Measurements from ENCODE around the gene SCN11A. TPM values are rescaled to one million over a fixed set of nuclear protein-coding genes. Genes with fewer than 3 reads are reported as not detected.

The SCN11A gene
- total RNA-seq (2016; rRNA removed; fragmentation: Illumina TruSeq; extraction: Trizol) (0.02 TPM in 1 of 2 replicates, not detected in the other), polyA plus RNA-seq (2011; rRNA removed) (0.11 and 0.13 TPM in 2 replicates), polyA minus RNA-seq (2011; rRNA and poly(A)+ RNA removed; ENCODE audit: low replicate concordance) (0.02 and 0.08 TPM in 2 replicates), Bru-seq, nascent RNA (percentile 27 among the genes with signal in this experiment), BruChase-seq, experiment 1, labeled RNA remaining after a 6-hour chase (percentile 35 among the genes with signal in this experiment), BruChase-seq, experiment 2, labeled RNA remaining after a 2-hour chase (percentile 35 among the genes with signal in this experiment)
- total RNA-seq (2016; cell fraction: cytosol; rRNA removed; fragmentation: Illumina TruSeq; extraction: Trizol; ENCODE audit: low read depth): under 0.01 and 0.10 TPM in 2 replicates
- total RNA-seq (2016; cell fraction: insoluble cytoplasmic fraction; rRNA removed; fragmentation: Illumina TruSeq; extraction: Trizol): 0.02 TPM in 1 of 2 replicates, not detected in the other
- 0.03 and 0.07 TPM in 2 replicates for total RNA-seq (2016; cell fraction: membrane; rRNA removed; fragmentation: Illumina TruSeq; extraction: Trizol)
- total RNA-seq (2016; cell fraction: nucleus; rRNA removed; fragmentation: Illumina TruSeq; extraction: Trizol): 0.06 TPM in 2 replicates
- polyA plus RNA-seq (2011; cell fraction: cytosol; rRNA removed): 0.01 and 0.04 TPM in 2 replicates
- 0.39 and 0.42 TPM in 2 replicates for polyA plus RNA-seq (2011; cell fraction: nucleus; rRNA removed)
- polyA plus RNA-seq (2012): 0.13 and 0.23 TPM in 2 replicates
- not detected in 2 replicates for polyA plus RNA-seq (2016; cell fraction: cytosol; fragmentation: Illumina TruSeq; extraction: Trizol; ENCODE audit: low read depth)
- polyA plus RNA-seq (2016; cell fraction: insoluble cytoplasmic fraction; fragmentation: Illumina TruSeq; extraction: Trizol; ENCODE audit: low read depth): not detected in 2 replicates
- not detected in 2 replicates for polyA plus RNA-seq (2016; cell fraction: membrane; fragmentation: Illumina TruSeq; extraction: Trizol; ENCODE audit: low read depth)
- polyA plus RNA-seq (2016; cell fraction: nucleus; fragmentation: Illumina TruSeq; extraction: Trizol; ENCODE audit: insufficient read depth, low read depth): 0.09 TPM in 1 of 2 replicates, not detected in the other
- not detected in 2 replicates for polyA minus RNA-seq (2011; cell fraction: cytosol; rRNA and poly(A)+ RNA removed)
- polyA minus RNA-seq (2011; cell fraction: nucleus; rRNA and poly(A)+ RNA removed): 0.39 and 0.87 TPM in 2 replicates
- long read RNA-seq, experiment 1: 0 reads
- long read RNA-seq, experiment 2: 0 reads

DNA sequence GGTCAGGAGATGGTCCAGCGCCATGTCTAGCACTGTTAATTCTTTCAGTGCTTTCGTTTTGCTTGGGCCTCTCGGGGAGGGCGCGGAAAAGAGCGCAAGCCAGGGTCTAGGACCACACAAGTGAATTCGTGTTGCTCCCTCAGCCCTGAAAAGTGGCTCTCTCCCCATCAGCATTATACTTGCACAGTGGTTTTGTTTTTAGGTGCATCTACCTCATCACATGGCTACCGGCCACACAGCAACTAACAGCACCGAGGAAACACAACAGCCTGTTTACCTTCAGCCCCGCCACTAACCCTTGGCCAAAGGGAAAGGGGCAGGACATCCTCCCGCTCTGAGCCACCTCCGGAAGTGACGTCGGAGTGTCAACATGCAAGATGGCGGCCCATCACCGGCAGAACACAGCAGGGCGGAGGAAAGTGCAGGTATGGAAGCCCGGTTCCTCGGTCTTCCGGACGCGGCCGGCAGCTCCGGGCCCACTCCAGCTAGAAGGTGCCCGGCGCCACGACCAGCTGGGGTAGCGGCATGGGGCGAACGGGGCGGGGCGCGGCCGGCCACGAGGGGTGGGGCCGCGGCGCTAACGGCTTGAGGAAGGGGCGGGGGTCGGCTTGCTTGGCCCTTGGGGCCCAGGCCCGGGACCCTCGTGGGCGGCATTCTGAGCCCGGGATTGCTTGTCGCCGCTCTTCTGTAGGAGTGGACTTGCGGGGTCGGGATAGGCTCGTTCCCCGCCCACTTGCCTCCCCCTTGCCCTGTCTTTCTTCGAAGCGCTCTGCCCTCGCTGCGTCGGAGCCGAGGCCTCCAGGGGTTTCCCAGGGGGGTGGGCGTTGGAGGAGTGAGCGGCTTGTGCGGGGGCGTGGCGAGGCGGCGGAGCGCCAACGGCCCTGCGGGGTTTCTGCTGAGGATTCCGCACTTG is at the start of gene SCN11A, which contains the start of gene WDR48:
Gene SCN11A (minus strand): TSS at position 296 of the 913 bp plus-strand sequence. CDS start 101,582 bp downstream, outside the sequence.
Gene WDR48 (plus strand): TSS at position 368 of the 913 bp plus-strand sequence. CDS start 10 bp downstream, at position 378.
- Histone ChIP-seq H3K27me3 (ENCODE audit: control insufficient read depth in 1 of 2, insufficient read depth in 2 of 2, low read length in 2 of 2) (no peaks in the 10 kb centered on the region; a peak in 2 of 5 replicates), H3K27ac (ENCODE audit: extremely low read length, insufficient read depth, low read length) (peak within 1 kb of the TSS; percentile 84), H3K4me3 (replicated peaks in 1 of 3; ENCODE audit: insufficient read depth in 1 of 3, low read depth in 2 of 3, low read length in 3 of 3) (peak within 1 kb of the TSS; percentile 74 to 95 (median 86)), H3K9me3 (ENCODE audit: low read length) (no peaks in the 10 kb centered on the region), H4K20me1 (ENCODE audit: insufficient read depth, low read length) (no peaks in the 10 kb centered on the region), H3K9ac (ENCODE audit: insufficient read depth, low read depth, low read length) (peak within 1 kb of the TSS; percentile 86), H3K36me3 (replicated peaks in 1 of 2; ENCODE audit: control insufficient read depth in 1 of 2, insufficient read depth in 2 of 2, low read length in 2 of 2) (no peaks in the 10 kb centered on the region), H2AFZ (ENCODE audit: low read length) (peak within 1 kb of the TSS; percentile 78), H3K79me2 (ENCODE audit: insufficient read depth, low read length) (peaks cover 45% of the 10 kb centered on the region), H3K4me2 (ENCODE audit: low read depth, low read length) (peak within 1 kb of the TSS; percentile 82), H3K4me1 (ENCODE audit: insufficient read depth, low read length) (peaks cover 26% of the 10 kb centered on the region)
- intact Hi-C loops (cut with micrococcal nuclease; ENCODE audit: unreplicated experiment): no loop called here
- FAIRE-seq: peak; percentile 77
- WGBS (ENCODE audit: low lambda C conversion rate): 2% methylated on average over 16 of the region's 68 CpGs
- no TSS peak for BruUV-seq (replicated peaks)
- peak; percentile 98 for ATAC-seq
- ChIA-PET POLR2A (no interaction called here), CTCF (ENCODE audit: low intra/inter-chr PET ratio, low total read pairs) (no interaction called here)
- in situ Hi-C loops (cut with HindIII; ENCODE audit: extremely low pct_ligation_motif_present, low pct_unique_long_range_greater_than_20kb): no loop called here
- peak; percentile 92 for DNase-seq (ENCODE audit: low spot score)
- TF ChIP-seq MTA1 (CRISPR knock-in tag; IDR thresholded peaks at IDR 0.05; ENCODE audit: borderline replicate concordance) (peak; percentile 30; the same call in 1 of the 2 replicates), ZNF329 (CRISPR knock-in tag; IDR thresholded peaks at IDR 0.05; ENCODE audit: low read depth) (no peak), BORCS8-MEF2B (CRISPR knock-in tag; IDR thresholded peaks at IDR 0.05) (peak; percentile 75), ZNF431 (CRISPR knock-in tag; IDR thresholded peaks at IDR 0.05; ENCODE audit: borderline replicate concordance, low read depth) (no peak), ZFX (CRISPR knock-in tag; IDR thresholded peaks at IDR 0.05; ENCODE audit: low read depth) (peak; percentile 97), RFX1 (IDR thresholded peaks at IDR 0.05) (no peak), ZNF207 (IDR thresholded peaks at IDR 0.05; ENCODE audit: borderline replicate concordance) (no peak), MXI1 (IDR thresholded peaks at IDR 0.05; ENCODE audit: borderline replicate concordance, low read depth, low read length) (peak; percentile 77; the same call in 1 of the 3 replicates), SSRP1 (CRISPR knock-in tag; IDR thresholded peaks at IDR 0.05) (0 out of 2 replicates have a peak, but pooled peaks have one; percentile 54), U2AF2 (IDR thresholded peaks at IDR 0.05; ENCODE audit: low read depth, low read length) (no peak), ATAD3A (CRISPR knock-in tag; IDR thresholded peaks at IDR 0.05) (0 out of 2 replicates have a peak, but pooled peaks have one; percentile 35), NCOR1 (IDR thresholded peaks at IDR 0.05; ENCODE audit: borderline replicate concordance, low read length) (no peak), ZNF260 (CRISPR knock-in tag; IDR thresholded peaks at IDR 0.05; ENCODE audit: borderline replicate concordance, low read depth) (no peak), NFYB (CRISPR knock-in tag; IDR thresholded peaks at IDR 0.05) (no peak), ZSCAN9 (CRISPR knock-in tag; IDR thresholded peaks at IDR 0.05; ENCODE audit: borderline replicate concordance) (peak; percentile 32), ZC3H4 (CRISPR knock-in tag; IDR thresholded peaks at IDR 0.05; ENCODE audit: borderline replicate concordance) (no peak), ZNF652 (CRISPR knock-in tag; IDR thresholded peaks at IDR 0.05; ENCODE audit: borderline replicate concordance, low read depth) (peak; percentile 25; the same call in 1 of the 2 replicates), TOPORS (CRISPR knock-in tag; IDR thresholded peaks at IDR 0.05) (no peak; the same call in 1 of the 2 replicates), ZNF615 (CRISPR knock-in tag; IDR thresholded peaks at IDR 0.05; ENCODE audit: borderline replicate concordance) (no peak), GFI1 (CRISPR knock-in tag; IDR thresholded peaks at IDR 0.05; ENCODE audit: borderline replicate concordance) (no peak)
- TF ChIP-seq, protein P1, sequence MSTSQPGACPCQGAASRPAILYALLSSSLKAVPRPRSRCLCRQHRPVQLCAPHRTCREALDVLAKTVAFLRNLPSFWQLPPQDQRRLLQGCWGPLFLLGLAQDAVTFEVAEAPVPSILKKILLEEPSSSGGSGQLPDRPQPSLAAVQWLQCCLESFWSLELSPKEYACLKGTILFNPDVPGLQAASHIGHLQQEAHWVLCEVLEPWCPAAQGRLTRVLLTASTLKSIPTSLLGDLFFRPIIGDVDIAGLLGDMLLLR (CRISPR knock-in tag; IDR thresholded peaks at IDR 0.05): no peak
